HT-29 (cell line): Measurements from ENCODE around the gene GCM1. TPM values are rescaled to one million over a fixed set of nuclear protein-coding genes. Genes with fewer than 3 reads are reported as not detected.
"Not testable (repeated sequence)": the region's sequence is repeated elsewhere in the genome, so short reads cannot be mapped to it uniquely, and the experiment has no call there.

Source experiments
- DNase-seq: peaks from one replicate; pipeline ENCODE4 v3.0.0-alpha.2; 2015; ENCODE audit warnings: low spot score
- total RNA-seq: library from RNA; depleted of rRNA; stranded (reverse); fragments of >200 nt; shearing (Covaris generic); gene quantifications from 2 replicates; pipeline ENCODE4 v1.2.3, GENCODE V29; 2014; rRNA removed

Gene GCM1, protein sequence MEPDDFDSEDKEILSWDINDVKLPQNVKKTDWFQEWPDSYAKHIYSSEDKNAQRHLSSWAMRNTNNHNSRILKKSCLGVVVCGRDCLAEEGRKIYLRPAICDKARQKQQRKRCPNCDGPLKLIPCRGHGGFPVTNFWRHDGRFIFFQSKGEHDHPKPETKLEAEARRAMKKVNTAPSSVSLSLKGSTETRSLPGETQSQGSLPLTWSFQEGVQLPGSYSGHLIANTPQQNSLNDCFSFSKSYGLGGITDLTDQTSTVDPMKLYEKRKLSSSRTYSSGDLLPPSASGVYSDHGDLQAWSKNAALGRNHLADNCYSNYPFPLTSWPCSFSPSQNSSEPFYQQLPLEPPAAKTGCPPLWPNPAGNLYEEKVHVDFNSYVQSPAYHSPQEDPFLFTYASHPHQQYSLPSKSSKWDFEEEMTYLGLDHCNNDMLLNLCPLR
- not detected in 2 replicates for total RNA-seq

DNA sequence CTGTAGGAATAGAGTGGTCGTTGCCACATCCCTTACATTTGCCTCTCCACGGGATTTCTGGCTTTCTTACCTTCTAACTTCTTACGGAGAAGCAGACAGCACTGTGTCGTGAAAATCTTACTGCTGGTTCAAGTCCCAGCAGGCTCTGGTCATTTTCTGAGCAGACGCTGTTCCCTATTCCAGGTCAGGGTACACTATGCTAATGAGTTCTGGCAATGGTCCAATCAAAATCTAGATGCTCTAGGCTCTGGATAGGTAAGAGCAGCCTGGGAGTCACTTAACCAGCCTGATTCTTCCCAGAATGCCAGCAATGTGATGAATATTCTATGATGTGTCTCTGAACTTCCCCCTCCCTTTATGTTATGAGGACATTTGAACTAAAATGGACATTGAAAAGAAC lies at the start of gene GCM1:
Gene GCM1 (minus strand): TSS at position 158 of the 400 bp plus-strand sequence. CDS start 3,209 bp downstream, outside the sequence.
- peak; percentile 31 for DNase-seq

DNA sequence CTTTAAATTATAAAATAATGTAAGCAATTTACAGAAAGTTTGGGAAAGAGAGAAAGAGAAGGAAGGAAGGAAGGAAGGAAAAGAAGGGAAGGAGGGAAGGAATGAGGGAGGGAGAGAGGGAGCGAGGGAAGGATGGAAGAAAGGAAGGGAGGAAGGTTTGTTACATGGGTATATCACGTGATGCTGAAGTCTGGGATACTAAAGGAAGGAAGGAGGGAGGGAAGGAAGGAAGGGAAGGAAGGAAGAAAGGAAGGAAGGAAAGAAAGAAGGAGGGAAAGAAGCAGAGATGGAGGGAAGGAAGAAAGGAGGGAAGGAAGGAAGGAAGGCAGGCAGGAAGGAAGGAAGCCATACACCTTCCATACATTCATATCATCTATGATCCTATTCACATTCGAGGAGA lies 48.9 kb upstream of the GCM1 start:
- DNase-seq: no peak

DNA sequence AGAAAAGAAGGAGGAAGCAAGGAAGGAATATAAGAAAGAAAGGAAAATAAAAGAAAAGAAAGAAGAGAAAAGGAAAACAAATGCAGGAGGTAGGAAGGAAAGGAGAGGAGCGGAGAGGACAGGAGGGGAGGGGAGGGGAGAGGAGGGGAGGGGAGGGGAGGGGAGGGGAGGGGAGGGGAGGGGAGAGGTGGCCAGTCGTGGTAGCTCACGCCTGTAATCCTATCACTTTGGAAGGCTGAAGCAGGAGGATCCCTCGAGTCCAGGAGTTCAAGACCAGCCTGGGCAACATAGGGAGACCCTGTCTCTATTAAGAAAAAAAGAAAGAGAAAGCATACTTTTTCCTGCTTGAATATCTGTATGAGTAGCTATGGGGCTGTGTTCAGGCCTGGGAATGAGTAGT lies 46.4 kb upstream of the GCM1 start:
- no peak for DNase-seq

DNA sequence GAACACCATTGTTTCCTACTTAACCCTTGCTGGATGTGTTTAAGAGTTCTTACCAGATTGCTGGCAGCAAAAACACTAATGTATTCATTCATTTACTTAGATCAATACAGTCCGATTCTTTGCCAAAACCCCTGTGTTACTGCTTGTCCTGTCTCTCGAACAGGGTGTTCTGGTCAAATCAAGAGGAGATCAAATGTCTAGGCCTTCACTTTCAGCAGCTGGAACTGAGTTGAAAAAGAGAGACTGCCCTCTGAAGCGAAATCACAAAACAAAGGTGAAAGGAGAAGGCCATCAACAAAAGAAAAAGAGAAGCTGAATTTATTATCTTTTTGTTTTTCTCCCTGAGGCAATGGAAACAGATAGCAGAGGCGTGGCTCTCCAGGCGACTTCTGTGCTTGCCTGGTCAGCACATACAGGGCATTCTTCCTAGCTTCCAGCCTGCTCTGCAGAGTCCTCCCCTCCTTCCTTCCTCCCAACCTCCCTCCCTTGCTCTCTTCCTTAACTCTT lies 44.1 kb upstream of the GCM1 start:
- no peak for DNase-seq

DNA sequence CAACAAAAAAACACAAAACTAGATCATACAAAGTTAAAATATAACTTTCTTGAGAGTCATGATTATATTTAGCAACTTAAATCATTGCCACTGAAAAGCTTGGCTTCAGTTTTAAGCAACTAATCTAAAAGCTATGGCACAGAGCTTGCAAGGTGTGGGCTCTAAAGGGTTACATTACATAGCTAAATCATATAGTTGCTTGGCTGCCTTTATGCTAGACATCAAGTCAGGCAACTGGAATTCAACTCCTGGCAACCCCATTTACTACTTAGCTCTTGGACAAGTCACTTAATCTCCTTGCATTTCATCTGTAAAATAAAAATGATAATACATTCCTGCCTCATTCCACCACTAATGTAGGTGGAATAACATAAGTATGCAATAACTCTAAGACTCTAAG lies 40.9 kb upstream of the GCM1 start:
- DNase-seq: no peak

- DNase-seq: no peak
Observed at GRCh38 chr6:53188833-53189232, 40.2 kb upstream of the GCM1 start.

DNA sequence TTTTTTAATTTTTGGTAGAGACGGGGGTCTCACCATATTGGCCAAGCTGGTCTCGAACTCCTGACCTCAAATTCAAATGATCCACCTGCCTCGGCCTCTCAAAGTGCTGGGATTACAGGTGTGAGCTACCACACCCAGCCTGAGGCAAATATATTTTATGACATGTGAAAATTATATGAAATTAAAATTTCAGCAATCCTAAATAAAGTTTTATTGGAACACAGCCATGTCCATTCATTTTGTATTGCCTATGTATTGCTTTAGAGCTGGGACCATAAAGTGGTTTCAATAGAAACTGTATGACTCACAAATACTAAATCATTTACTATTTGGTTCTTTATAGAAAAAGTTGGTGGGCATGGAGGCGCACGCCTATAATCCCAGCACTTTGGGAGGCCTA lies 32.0 kb upstream of the GCM1 start:
- DNase-seq: no peak

DNA sequence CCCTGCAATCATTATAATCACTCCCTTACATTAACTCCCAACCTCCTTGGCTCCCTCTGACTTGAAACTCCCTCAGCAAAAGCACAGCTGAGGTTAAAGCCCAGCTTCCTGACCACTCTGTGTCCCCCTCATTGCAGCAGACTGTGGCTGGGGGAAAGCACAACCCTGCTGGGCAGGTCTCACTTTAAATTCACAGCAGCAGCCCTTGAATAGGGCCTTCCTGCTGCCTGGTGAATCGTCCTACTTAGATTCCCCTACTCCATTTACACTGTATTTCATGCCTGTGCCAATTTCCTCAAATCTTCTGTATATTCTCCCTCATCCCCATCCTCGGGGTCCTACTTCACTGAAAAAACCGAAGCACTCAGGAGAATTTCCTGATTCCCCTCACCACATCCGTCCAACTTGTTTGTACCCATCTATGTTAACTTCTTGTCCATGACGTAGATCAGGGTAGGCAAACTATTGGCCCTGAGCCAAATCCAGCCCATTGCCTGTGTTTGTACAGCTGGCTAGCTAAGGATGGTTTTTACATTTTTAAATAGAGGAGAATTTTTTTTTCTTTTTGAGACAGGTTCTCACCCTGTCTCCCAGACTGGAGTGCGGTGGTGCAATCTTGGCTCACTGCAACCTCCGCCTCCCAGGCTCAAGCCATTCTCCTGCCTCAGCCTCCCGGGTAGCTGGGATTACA lies 31.5 kb upstream of the GCM1 start:
- DNase-seq: peak; percentile 40

DNA sequence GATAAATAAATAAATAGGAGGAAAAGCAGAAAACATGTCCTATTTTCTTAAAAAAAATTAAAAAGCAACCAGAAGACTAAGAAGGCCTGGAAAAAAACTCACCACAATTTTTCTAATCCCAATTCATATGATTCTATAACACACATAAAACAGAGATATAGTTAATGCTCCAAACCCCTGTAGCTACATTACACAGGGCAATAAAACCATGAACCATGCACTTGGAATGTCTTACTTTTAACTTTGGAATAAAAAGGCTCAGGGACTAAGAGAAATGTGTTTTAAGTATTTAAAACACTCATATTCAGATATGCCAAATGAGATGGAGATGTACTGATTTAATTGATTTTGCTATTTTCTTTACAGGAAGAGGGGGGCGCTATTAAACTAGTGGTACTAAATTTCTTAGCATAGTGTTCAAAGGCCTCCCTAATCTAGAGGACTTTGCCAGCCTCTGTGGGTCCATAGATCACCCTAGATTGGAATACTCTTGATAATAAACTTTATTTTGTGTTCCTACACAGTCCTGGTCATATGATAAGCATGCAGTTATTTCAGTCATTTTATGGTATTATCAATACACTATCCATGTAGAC lies 30.3 kb upstream of the GCM1 start:
- no peak for DNase-seq

GRCh38 chr6:53175027-53175426 lies 26.4 kb upstream of the GCM1 start:
- no peak for DNase-seq

- DNase-seq: no peak
Observed at GRCh38 chr6:53172468-53172803, 23.8 kb upstream of the GCM1 start.

- DNase-seq: peak; percentile 90
Observed at GRCh38 chr6:53171605-53172467, 23.2 kb upstream of the GCM1 start.

GRCh38 chr6:53168516-53169267 lies 20.1 kb upstream of the GCM1 start:
- DNase-seq: peak; percentile 7

DNA sequence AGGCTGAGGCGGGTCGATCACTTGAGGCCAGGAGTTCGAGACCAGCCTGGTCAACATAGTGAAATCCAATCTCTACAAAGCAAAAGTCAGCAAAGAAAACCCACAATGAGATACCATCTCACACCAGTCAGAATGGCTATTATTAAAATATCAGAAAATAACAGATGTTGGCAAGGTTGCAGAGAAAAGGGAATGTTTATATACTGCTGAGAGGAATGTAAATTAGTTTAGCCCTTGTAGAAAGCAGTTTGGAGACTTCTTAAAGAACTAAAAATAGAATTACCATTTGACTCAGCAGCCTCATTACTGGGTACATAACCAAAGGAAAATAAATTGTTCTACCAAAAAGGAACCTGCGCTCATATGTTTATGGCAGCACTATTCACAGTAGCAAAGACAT lies 16.7 kb upstream of the GCM1 start:
- no peak for DNase-seq

DNA sequence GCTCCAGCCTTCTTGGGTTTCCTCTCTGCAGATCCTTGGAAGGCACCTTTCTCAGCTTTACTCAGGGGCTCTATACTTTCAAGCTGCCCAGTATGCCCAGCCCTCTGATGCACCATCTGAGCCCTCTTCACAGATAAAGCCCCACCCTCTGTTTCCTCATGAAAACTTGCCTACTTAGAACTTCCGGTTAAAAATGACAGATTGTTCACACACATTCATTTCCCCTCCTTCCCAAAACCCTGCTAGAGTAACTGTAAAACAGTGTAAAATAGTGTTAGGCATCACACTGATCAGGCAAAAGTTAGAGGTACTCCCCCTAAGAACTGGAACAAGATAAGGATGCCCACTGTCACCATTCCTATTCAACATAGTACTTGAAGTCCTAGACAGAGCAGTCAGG lies 14.0 kb upstream of the GCM1 start:
- DNase-seq: no peak

GRCh38 chr6:53161481-53162009 lies 12.9 kb upstream of the GCM1 start:
- no peak for DNase-seq

- DNase-seq: peak; percentile 31
Observed at GRCh38 chr6:53159558-53159957, 10.9 kb upstream of the GCM1 start.

- DNase-seq: not testable (repeated sequence)
Observed at GRCh38 chr6:53158076-53158475, 9.4 kb upstream of the GCM1 start.

DNA sequence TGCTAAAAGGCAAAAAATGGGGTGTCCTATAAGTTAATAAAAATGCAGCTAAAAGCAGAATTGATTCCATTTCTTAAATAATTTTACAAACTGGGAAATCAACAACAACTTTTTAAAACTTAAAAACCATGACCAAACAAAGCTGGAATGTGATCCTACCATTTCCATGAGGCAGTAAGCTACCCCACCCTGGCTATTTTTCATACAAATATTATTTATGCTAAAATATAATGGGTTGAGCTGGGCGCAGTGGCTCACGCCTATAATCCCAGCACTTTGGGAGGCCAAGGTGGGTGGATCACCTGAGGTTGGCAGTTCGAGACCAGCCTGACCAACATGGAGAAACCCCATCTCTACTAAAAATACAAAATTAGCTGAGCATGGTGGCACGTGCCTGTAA lies 6.6 kb upstream of the GCM1 start:
- DNase-seq: not testable (repeated sequence)

- no peak for DNase-seq
Observed at GRCh38 chr6:53154794-53155193, 6.2 kb upstream of the GCM1 start.

GRCh38 chr6:53154071-53154470 lies 5.4 kb upstream of the GCM1 start:
- no peak for DNase-seq
